ENCODE results near the gene FARP2.
"Not testable (repeated sequence)": the region's sequence is repeated elsewhere in the genome, so short reads cannot be mapped to it uniquely, and the experiment has no call there.

FARP2 gene

DNA sequence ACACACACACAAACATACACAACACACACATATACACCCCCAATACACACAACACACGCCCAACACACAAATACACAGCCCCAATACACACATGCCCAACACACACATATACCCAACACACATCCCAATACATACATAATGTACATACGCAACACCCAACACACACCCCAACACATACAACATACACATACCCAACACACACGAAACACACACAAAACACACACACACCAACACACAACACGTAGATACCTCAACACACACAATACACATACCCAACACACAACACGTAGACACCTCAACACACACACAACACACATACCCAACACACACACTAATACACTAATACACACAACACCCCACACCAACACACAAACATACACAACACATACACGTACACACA is 161.2 kb downstream of the FARP2 start:
- DNase-seq (ENCODE audit: low read depth), result no peak
- TF ChIP-seq, protein P1, sequence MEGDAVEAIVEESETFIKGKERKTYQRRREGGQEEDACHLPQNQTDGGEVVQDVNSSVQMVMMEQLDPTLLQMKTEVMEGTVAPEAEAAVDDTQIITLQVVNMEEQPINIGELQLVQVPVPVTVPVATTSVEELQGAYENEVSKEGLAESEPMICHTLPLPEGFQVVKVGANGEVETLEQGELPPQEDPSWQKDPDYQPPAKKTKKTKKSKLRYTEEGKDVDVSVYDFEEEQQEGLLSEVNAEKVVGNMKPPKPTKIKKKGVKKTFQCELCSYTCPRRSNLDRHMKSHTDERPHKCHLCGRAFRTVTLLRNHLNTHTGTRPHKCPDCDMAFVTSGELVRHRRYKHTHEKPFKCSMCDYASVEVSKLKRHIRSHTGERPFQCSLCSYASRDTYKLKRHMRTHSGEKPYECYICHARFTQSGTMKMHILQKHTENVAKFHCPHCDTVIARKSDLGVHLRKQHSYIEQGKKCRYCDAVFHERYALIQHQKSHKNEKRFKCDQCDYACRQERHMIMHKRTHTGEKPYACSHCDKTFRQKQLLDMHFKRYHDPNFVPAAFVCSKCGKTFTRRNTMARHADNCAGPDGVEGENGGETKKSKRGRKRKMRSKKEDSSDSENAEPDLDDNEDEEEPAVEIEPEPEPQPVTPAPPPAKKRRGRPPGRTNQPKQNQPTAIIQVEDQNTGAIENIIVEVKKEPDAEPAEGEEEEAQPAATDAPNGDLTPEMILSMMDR (IDR thresholded peaks at IDR 0.05; ENCODE audit: control insufficient read depth, extremely low read depth, insufficient read depth), result no peak
- no peak overlapping the region for H3K4me3 ChIP-seq (ENCODE audit: low read depth, low read length)

DNA sequence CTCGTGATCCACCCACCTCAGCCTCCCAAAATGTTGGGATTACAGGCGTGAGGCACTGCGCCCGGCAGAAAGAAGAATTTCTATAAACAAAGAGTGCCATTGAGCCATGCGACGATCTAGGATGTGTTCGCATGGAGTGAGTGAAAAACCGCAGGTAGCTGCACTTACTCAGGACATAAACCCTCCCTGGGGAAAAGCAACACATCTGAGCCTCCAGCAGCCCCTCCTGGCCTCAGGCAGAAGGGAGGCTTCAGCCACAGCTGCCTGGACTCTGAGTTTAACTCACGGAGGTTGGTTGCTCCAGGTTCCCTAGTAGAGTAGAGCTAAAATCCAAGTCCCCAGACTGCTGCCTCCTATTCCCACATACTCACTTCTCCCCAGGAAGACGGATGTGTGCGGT is 163.6 kb downstream of the FARP2 start:
- no peak overlapping the region for H3K4me3 ChIP-seq (ENCODE audit: low read depth, low read length)
- TF ChIP-seq, protein P1 (IDR thresholded peaks at IDR 0.05; ENCODE audit: control insufficient read depth, extremely low read depth, insufficient read depth), result no peak
- DNase-seq (ENCODE audit: low read depth), result no peak

DNA sequence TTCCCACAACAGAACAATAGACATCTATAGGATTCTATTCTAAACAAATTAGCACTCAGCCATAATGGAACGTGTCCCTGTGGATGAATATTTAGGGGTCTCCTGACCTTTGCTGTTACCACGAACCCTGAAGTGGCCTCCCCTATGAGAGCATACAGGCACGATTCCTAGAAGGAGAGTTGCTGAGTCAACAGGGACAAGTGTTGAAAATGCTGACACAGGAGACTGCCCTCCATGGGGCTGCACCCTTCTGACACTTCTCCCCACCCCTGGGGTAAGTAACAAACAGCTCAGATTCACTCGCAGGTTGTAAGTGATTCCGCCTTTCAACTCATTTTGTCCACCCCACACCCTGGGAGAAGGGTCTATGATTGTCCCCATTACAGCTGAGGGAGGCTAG is 166.4 kb downstream of the FARP2 start:
- TF ChIP-seq, protein P1 (IDR thresholded peaks at IDR 0.05; ENCODE audit: control insufficient read depth, extremely low read depth, insufficient read depth), result no peak
- H3K4me3 ChIP-seq (ENCODE audit: low read depth, low read length), result no peak overlapping the region
- no peak for DNase-seq (ENCODE audit: low read depth)

DNA sequence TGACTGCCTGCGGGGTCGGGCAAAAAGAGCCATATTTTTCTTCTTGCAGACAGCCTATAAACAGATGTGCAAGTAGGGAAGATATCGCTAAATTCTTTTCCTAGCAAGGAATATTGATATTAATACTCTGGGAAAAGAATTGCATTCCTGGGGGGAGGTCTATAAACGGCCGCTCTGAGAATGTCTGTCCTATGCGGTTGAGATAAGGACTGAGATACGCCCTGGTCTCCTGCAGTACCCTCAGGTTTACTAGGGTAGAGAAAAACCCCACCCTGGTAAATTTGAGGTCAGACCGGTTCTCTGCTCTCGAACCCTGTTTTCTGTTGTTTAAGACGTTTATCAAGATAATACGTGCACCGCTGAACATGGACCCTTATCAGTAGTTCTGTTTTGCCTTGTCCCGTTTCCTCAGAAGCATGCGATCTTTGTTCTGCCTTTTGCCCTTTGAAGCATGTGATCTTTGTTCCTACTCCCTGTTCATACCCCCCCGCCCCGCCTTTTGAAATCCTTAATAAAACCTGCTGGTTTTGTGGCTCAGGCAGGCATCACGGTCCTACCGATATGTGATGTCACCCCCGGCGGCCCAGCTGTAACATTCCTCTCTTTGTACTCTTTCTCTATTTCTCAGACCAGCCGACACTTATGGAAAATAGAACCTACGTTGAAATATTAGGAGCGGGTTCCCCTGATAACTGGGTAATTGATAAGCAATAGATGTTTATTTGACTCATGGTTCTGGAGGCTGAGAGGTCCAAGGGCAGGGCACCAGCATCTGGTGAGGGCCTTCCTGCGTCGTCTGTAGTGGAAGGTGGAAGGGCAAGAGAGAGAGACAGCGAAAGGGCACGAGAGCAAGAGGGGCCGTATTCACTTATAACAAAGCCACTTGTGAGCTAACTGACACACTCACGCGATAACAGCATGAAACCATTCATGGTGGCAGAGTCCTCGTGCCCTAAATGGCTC is 170.0 kb downstream of the FARP2 start:
- not testable (repeated sequence) for DNase-seq (ENCODE audit: low read depth); H3K4me3 ChIP-seq (ENCODE audit: low read depth, low read length)

DNA sequence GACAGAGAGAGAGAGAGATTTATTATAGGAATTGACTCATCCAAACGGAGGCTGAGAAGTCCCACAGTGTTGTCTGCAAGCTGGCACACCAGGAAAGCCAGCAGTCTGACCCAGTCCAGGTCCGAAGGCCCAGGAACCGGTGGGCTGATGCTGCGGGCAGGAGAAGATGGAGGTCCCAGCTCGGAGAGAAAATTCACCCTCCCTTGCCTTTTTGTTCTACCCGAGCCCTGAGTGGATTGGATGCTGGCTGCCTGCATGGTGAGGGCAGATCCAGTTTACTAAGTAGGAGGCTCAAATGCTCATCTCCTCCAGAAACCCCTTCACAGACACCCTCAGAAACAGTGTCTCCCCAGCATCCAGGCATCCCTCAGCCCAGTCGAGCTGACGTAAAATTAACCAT is 174.5 kb downstream of the FARP2 start:
- TF ChIP-seq, protein P1 (IDR thresholded peaks at IDR 0.05; ENCODE audit: control insufficient read depth, extremely low read depth, insufficient read depth), result no peak
- H3K4me3 ChIP-seq (ENCODE audit: low read depth, low read length), result no peak overlapping the region
- DNase-seq (ENCODE audit: low read depth), result no peak

DNA sequence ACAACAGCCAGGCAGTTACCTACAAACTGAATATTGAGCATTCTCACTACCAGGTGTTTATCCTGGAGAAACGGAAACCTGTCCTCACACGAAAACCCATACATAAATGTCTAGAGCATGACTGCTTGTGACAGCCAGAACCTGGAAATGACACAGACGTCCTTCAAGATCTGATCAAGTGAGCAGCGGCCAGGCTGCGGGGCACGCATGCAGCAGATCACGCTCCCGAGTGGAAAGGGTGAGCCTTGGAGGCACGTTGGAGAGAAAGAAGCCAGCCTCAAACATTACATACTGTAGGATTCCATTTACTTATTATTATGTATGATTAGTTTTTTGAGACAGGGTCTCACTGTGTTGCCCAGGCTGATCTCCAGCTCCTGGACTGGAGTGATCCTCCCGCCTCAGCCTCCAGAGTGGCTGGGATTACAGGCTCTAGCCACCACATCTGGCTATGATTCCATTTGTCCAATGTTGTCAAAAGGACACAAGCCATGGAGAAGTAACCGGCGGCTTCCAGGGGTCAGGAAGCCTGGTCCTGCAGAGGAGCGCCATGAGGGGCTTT is 175.2 kb downstream of the FARP2 start:
- no peak overlapping the region for H3K4me3 ChIP-seq (ENCODE audit: low read depth, low read length)
- TF ChIP-seq, protein P1 (IDR thresholded peaks at IDR 0.05; ENCODE audit: control insufficient read depth, extremely low read depth, insufficient read depth), result no peak
- DNase-seq (ENCODE audit: low read depth), result no peak

DNA sequence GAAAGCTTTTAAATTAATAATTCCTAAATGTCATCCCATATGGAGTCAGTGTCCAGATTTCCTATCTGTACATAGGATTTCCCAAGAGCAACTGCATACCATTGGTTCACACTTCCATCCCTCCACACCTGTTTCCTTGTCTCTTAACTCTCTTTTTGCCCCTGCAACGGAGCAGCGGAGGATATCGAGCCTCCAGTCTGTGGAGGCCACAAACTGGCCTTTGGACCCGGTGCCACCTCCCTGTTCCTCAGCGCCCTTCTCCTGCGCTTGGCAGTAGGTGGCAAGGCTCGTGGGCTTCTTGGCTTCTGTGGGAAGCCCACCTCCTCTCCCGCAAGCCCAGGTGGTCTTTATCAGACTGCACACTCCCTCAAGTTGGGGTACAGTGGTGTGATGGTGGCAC is 176.1 kb downstream of the FARP2 start:
- no peak for DNase-seq (ENCODE audit: low read depth)
- TF ChIP-seq, protein P1 (IDR thresholded peaks at IDR 0.05; ENCODE audit: control insufficient read depth, extremely low read depth, insufficient read depth), result no peak
- no peak overlapping the region for H3K4me3 ChIP-seq (ENCODE audit: low read depth, low read length)

Measured in LNCaP clone FGC (cell line).